ENCODE measurements around the gene DDX23.
A peak's percentile ranks its signal among the peaks of the same experiment; 100 is the strongest.

The DDX23 gene

GRCh38 chr12:48851883-48852733, at the start of gene DDX23:
DDX23 (minus strand) TSS chr12:48852163; CDS start chr12:48845782, 6,381 bp downstream.
- Mint-ChIP-seq H3K27ac (peak within 1 kb of the TSS; percentile 99), H3K36me3 (peaks cover 19 to 20% of the 10 kb centered on the region in 2 donors), H3K4me1 (peaks cover 20 to 37% of the 10 kb centered on the region in 2 donors), H3K4me3 (peak within 1 kb of the TSS; percentile 97 to 99), H3K27me3 (no peaks in the 10 kb centered on the region), H3K9me3 (no peaks in the 10 kb centered on the region)
- DNase-seq, result peak; percentile 89
- peak; percentile 95 to 96 for ATAC-seq (replicated peaks)

GRCh38 chr12:48901278-48901677, 49.3 kb upstream of the DDX23 start:
- Mint-ChIP-seq H3K36me3 (no peaks in the 10 kb centered on the region), H3K27ac (no peak overlapping the region), H3K4me3 (no peak overlapping the region), H3K4me1 (peaks cover 4 to 9% of the 10 kb centered on the region in 2 donors), H3K27me3 (peaks cover 11 to 35% of the 10 kb centered on the region in 2 donors), H3K9me3 (no peaks in the 10 kb centered on the region)
- DNase-seq (no peak), ATAC-seq (replicated peaks) (peak; percentile 42 to 64)

GRCh38 chr12:48899651-48900050, 47.7 kb upstream of the DDX23 start:
- DNase-seq (no peak), ATAC-seq (replicated peaks) (no peak)
- H3K36me3 Mint-ChIP-seq, result no peaks in the 10 kb centered on the region
- no peak overlapping the region for H3K4me3 Mint-ChIP-seq
- H3K9me3 Mint-ChIP-seq, result no peaks in the 10 kb centered on the region
- peaks cover 15 to 33% of the 10 kb centered on the region in 2 donors for H3K27me3 Mint-ChIP-seq
- no peak overlapping the region for H3K27ac Mint-ChIP-seq
- peaks cover 4 to 9% of the 10 kb centered on the region in 2 donors for H3K4me1 Mint-ChIP-seq

DNA sequence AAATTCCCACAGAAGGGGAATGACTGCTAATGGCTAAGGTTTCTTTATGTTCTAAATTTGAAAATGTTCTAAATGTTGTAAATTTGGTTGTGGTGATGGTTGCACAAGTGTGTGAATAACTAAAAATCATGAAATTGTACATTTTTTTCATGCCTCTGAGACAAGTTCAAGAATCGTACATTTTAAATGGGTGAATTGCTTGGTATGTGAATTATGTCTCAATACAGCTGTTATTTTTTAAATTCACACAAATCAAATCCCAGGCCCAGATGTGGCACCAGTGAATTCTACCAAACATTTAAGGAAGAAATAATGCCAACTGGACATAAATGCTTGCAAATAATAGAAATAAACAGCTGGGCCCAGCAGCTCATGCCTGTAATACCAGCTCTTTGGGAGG, 42.3 kb upstream of the DDX23 start:
- Mint-ChIP-seq H3K27ac (no peak overlapping the region), H3K4me1 (peaks cover 3 to 10% of the 10 kb centered on the region in 2 donors), H3K27me3 (peaks cover 29 to 45% of the 10 kb centered on the region in 2 donors), H3K4me3 (no peak overlapping the region), H3K9me3 (no peaks in the 10 kb centered on the region), H3K36me3 (no peaks in the 10 kb centered on the region)
- ATAC-seq (replicated peaks) (no peak), DNase-seq (no peak)

GRCh38 chr12:48890657-48891418, 38.9 kb upstream of the DDX23 start:
- DNase-seq, result peak; percentile 65
- Mint-ChIP-seq H3K27ac (no peak overlapping the region), H3K4me1 (peaks cover 3 to 10% of the 10 kb centered on the region in 2 donors), H3K4me3 (peak overlapping the region in 1 of 2 donors; percentile 5), H3K9me3 (no peaks in the 10 kb centered on the region), H3K36me3 (no peaks in the 10 kb centered on the region), H3K27me3 (peaks cover 16 to 33% of the 10 kb centered on the region in 2 donors)
- ATAC-seq (replicated peaks), result peak; percentile 99

- no peaks in the 10 kb centered on the region for H3K36me3 Mint-ChIP-seq
- no peaks in the 10 kb centered on the region for H3K9me3 Mint-ChIP-seq
- ATAC-seq (replicated peaks) (no peak), DNase-seq (no peak)
- H3K27me3 Mint-ChIP-seq, result peaks cover 13 to 29% of the 10 kb centered on the region in 2 donors
- H3K27ac Mint-ChIP-seq, result no peak overlapping the region
- no peak overlapping the region for H3K4me3 Mint-ChIP-seq
- H3K4me1 Mint-ChIP-seq, result peaks cover 3 to 10% of the 10 kb centered on the region in 2 donors
Observed at GRCh38 chr12:48889679-48890078, 37.7 kb upstream of the DDX23 start.

- DNase-seq (no peak), ATAC-seq (replicated peaks) (no peak)
- Mint-ChIP-seq H3K27me3 (peaks cover 23 to 36% of the 10 kb centered on the region in 2 donors), H3K36me3 (no peaks in the 10 kb centered on the region), H3K4me1 (peaks cover 6 to 11% of the 10 kb centered on the region in 2 donors), H3K27ac (no peak overlapping the region), H3K9me3 (no peaks in the 10 kb centered on the region), H3K4me3 (no peak overlapping the region)
Observed at GRCh38 chr12:48883305-48884161, 31.6 kb upstream of the DDX23 start.

DNA sequence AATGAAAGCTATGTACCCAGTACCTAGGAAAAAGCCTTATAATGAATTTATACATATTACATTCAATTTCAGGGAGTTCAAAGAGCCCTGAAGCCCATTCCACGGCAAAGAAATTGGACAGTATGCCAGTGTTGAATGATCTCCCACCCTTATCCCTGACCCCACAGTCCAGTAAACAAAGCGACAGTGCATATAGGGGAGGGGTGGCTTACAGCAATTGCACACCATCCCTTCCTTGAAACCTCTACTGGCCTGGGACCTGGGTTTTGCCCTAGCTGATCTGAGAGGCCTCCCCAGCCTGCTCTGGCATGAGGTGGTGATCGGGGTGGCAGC, 31.0 kb upstream of the DDX23 start:
- DNase-seq (no peak), ATAC-seq (replicated peaks) (no peak)
- H3K27me3 Mint-ChIP-seq, result peaks cover 23 to 36% of the 10 kb centered on the region in 2 donors
- H3K9me3 Mint-ChIP-seq, result no peaks in the 10 kb centered on the region
- H3K27ac Mint-ChIP-seq, result no peak overlapping the region
- H3K36me3 Mint-ChIP-seq, result no peaks in the 10 kb centered on the region
- no peak overlapping the region for H3K4me3 Mint-ChIP-seq
- H3K4me1 Mint-ChIP-seq, result peaks cover 6 to 11% of the 10 kb centered on the region in 2 donors

- DNase-seq (no peak), ATAC-seq (replicated peaks) (no peak)
- Mint-ChIP-seq H3K27me3 (peaks cover 23 to 36% of the 10 kb centered on the region in 2 donors), H3K9me3 (no peaks in the 10 kb centered on the region), H3K27ac (no peak overlapping the region), H3K4me1 (peaks cover 6 to 11% of the 10 kb centered on the region in 2 donors), H3K36me3 (no peaks in the 10 kb centered on the region), H3K4me3 (no peak overlapping the region)
Observed at GRCh38 chr12:48882315-48882687, 30.3 kb upstream of the DDX23 start.

GRCh38 chr12:48881686-48882314, 29.8 kb upstream of the DDX23 start:
- Mint-ChIP-seq H3K27ac (no peak overlapping the region), H3K36me3 (no peaks in the 10 kb centered on the region), H3K27me3 (peaks cover 23 to 36% of the 10 kb centered on the region in 2 donors), H3K4me1 (peaks cover 6 to 11% of the 10 kb centered on the region in 2 donors), H3K4me3 (no peak overlapping the region), H3K9me3 (no peaks in the 10 kb centered on the region)
- DNase-seq (no peak), ATAC-seq (replicated peaks) (no peak)

GRCh38 chr12:48880647-48881046, 28.7 kb upstream of the DDX23 start:
- peaks cover 6 to 11% of the 10 kb centered on the region in 2 donors for H3K4me1 Mint-ChIP-seq
- no peaks in the 10 kb centered on the region for H3K9me3 Mint-ChIP-seq
- H3K27me3 Mint-ChIP-seq, result peaks cover 23 to 36% of the 10 kb centered on the region in 2 donors
- H3K4me3 Mint-ChIP-seq, result no peak overlapping the region
- H3K36me3 Mint-ChIP-seq, result no peaks in the 10 kb centered on the region
- no peak for DNase-seq
- ATAC-seq (replicated peaks), result no peak
- no peak overlapping the region for H3K27ac Mint-ChIP-seq

DNA sequence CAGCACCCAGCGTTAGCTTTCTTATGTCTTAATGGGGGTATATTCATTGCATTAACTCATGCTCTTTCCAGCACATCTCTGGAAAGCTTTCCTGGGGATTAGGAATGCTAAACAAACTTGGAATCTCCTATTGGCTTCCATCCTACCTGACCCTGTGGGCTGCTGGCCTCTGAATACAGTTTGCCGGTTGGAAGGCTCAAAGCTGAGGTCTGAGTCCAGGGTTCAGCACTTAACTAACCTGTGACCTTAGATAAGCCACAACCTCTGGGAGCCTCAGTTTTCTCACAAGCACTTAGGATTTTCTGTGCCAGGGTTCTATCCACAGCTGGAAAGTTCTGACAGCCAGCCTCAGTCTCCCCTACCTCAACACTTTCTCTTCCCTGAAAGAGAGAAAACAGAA, 26.6 kb upstream of the DDX23 start:
- no peak overlapping the region for H3K4me3 Mint-ChIP-seq
- H3K4me1 Mint-ChIP-seq, result peaks cover 6 to 11% of the 10 kb centered on the region in 2 donors
- no peaks in the 10 kb centered on the region for H3K9me3 Mint-ChIP-seq
- ATAC-seq (replicated peaks), result no peak
- no peak for DNase-seq
- H3K27ac Mint-ChIP-seq, result no peak overlapping the region
- H3K27me3 Mint-ChIP-seq, result peaks cover 23 to 39% of the 10 kb centered on the region in 2 donors
- no peaks in the 10 kb centered on the region for H3K36me3 Mint-ChIP-seq

DNA sequence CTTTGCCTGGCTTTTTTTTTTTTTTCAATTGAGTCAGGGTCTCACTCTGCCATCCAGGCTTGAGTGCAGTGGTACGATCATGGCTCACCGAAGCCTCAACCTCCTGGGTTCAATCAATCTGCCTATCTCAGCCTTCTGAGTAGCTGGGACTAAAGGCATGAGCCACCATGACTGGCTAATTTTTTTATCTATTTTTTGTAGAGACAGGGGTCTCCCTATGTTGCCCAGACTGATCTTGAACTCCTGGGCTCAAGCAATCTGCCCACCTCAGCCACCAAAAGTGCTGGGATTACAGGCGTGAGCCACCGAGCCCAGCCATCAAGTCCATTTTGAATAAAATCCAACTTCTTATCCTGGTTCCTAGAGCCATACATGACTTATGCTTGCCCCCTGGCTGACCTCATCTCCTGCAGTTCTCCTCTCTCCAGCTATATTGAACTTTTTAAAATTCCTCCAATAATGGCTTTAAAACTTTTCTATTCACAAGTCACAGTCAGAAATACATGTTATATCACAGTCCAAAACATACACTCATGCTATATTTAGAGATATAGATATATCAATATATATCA, 24.1 kb upstream of the DDX23 start:
- Mint-ChIP-seq H3K27ac (no peak overlapping the region), H3K4me3 (no peak overlapping the region), H3K27me3 (peaks cover 17 to 29% of the 10 kb centered on the region in 2 donors), H3K9me3 (no peaks in the 10 kb centered on the region), H3K36me3 (no peaks in the 10 kb centered on the region), H3K4me1 (no peaks in the 10 kb centered on the region)
- DNase-seq, result no peak
- ATAC-seq (replicated peaks), result no peak
